SU-DHL-6 (cell line): ENCODE results near the gene WWC1.

Experiments used
- H2AFZ ChIP-seq: fragments of 200-600 bp; sonication (generic); 2 replicates; pipeline ENCODE4 v1.6.1; 2014; ENCODE audit warnings: low read depth, mild to moderate bottlenecking, moderate library complexity, mixed read lengths, antibody characterized with exemption, low read length; ENCODE audit not compliant: severe bottlenecking
- H3F3A ChIP-seq: fragments of 200-600 bp; shearing (Covaris generic); 2 replicates; pipeline ENCODE4 v1.6.0; 2016; ENCODE audit warnings: antibody characterized with exemption, mild to moderate bottlenecking; ENCODE audit not compliant: insufficient read depth
- H3K27ac ChIP-seq: fragments of 200-600 bp; sonication (generic); 2 replicates; pipeline ENCODE4 v1.5.1; 2016; ENCODE audit warnings: low read depth, mild to moderate bottlenecking, low read length, moderate library complexity, mixed read lengths
- H3K27me3 ChIP-seq: fragments of 200-600 bp; sonication (generic), shearing (Covaris generic); 2 replicates; pipeline ENCODE4 v1.6.0; 2014; ENCODE audit warnings: mild to moderate bottlenecking, low read length
- H3K36me3 ChIP-seq: fragments of 200-600 bp; sonication (generic); 2 replicates; pipeline ENCODE4 v1.6.1; 2014; ENCODE audit warnings: mild to moderate bottlenecking, low read length, mixed read lengths
- H3K4me2 ChIP-seq: fragments of 300-600, 200-600 bp; shearing (Covaris generic), sonication (generic); 2 replicates; pipeline ENCODE4 v1.6.0; 2014; ENCODE audit warnings: low read length, low read depth, mild to moderate bottlenecking; ENCODE audit not compliant: poor library complexity, severe bottlenecking
- H3K4me3 ChIP-seq: fragments of 200-600 bp; sonication (generic); 2 replicates; pipeline ENCODE4 v1.5.1; 2014; ENCODE audit warnings: antibody characterized with exemption, low read length, mild to moderate bottlenecking, mixed read lengths; ENCODE audit not compliant: insufficient read depth, poor library complexity, severe bottlenecking
- H3K79me2 ChIP-seq: fragments of 200-600 bp; sonication (generic); 2 replicates; pipeline ENCODE4 v1.6.1; 2014; ENCODE audit warnings: mild to moderate bottlenecking, low read length, moderate library complexity; ENCODE audit not compliant: insufficient read depth
- H3K9ac ChIP-seq: fragments of 200-600 bp; sonication (generic); 2 replicates; pipeline ENCODE4 v1.7.0; 2014; ENCODE audit warnings: mild to moderate bottlenecking, low read length
- H3K9me2 ChIP-seq: fragments of 200-600 bp; sonication (generic); replicated peaks from 2 replicates; pipeline ENCODE4 v1.6.1; 2014; ENCODE audit warnings: low read length; ENCODE audit not compliant: insufficient read depth
- H3K9me3 ChIP-seq: fragments of 200-600 bp; sonication (generic); 2 replicates; pipeline ENCODE4 v1.6.1; 2014; ENCODE audit warnings: low read length, mixed read lengths; ENCODE audit not compliant: insufficient read depth
- H4K20me1 ChIP-seq: fragments of 200-600 bp; sonication (generic); 2 replicates; pipeline ENCODE4 v1.6.1; 2014; ENCODE audit warnings: low read depth, mild to moderate bottlenecking, antibody characterized with exemption, low read length, moderate library complexity, mixed read lengths
- EZH2phosphoT487 ChIP-seq: fragments of 200-600 bp; sonication (generic), shearing (Covaris generic); conservative IDR thresholded peaks from 2 replicates; pipeline ENCODE4 v1.6.1; 2018; ENCODE audit warnings: mild to moderate bottlenecking, antibody characterized with exemption, low read length, moderate library complexity, mixed read lengths
- TF ChIP-seq, protein P1 (sequence below): fragments of 200-600 bp; sonication (generic); IDR thresholded peaks from one replicate; pipeline ENCODE4 v1.5.1; 2017; ENCODE audit warnings: antibody characterized with exemption, mild to moderate bottlenecking, low read length, moderate library complexity; ENCODE audit not compliant: insufficient read depth, poor library complexity, severe bottlenecking

The WWC1 gene

GRCh38 chr5:168262042-168262743 is 29.3 kb upstream of the WWC1 start:
- H3K27me3 ChIP-seq: no peaks in the 10 kb centered on the region
- H3K9me3 ChIP-seq: no peaks in the 10 kb centered on the region
- no peak overlapping the region for H2AFZ ChIP-seq
- no peaks in the 10 kb centered on the region for H3K9me2 ChIP-seq
- no peaks in the 10 kb centered on the region for H3K36me3 ChIP-seq
- H3F3A ChIP-seq: no peaks in the 10 kb centered on the region
- H3K27ac ChIP-seq: no peak overlapping the region
- no peak for TF ChIP-seq EZH2phosphoT487
- TF ChIP-seq, protein P1, sequence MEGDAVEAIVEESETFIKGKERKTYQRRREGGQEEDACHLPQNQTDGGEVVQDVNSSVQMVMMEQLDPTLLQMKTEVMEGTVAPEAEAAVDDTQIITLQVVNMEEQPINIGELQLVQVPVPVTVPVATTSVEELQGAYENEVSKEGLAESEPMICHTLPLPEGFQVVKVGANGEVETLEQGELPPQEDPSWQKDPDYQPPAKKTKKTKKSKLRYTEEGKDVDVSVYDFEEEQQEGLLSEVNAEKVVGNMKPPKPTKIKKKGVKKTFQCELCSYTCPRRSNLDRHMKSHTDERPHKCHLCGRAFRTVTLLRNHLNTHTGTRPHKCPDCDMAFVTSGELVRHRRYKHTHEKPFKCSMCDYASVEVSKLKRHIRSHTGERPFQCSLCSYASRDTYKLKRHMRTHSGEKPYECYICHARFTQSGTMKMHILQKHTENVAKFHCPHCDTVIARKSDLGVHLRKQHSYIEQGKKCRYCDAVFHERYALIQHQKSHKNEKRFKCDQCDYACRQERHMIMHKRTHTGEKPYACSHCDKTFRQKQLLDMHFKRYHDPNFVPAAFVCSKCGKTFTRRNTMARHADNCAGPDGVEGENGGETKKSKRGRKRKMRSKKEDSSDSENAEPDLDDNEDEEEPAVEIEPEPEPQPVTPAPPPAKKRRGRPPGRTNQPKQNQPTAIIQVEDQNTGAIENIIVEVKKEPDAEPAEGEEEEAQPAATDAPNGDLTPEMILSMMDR: no peak
- H3K4me2 ChIP-seq: no peak overlapping the region
- H3K9ac ChIP-seq: no peak overlapping the region
- no peaks in the 10 kb centered on the region for H4K20me1 ChIP-seq
- H3K79me2 ChIP-seq: no peaks in the 10 kb centered on the region
- H3K4me3 ChIP-seq: no peak overlapping the region

- no peaks in the 10 kb centered on the region for H3K36me3 ChIP-seq
- no peak overlapping the region for H3K4me2 ChIP-seq
- H3K79me2 ChIP-seq: no peaks in the 10 kb centered on the region
- H3K9me3 ChIP-seq: no peaks in the 10 kb centered on the region
- no peak overlapping the region for H3K9ac ChIP-seq
- H3K27ac ChIP-seq: no peak overlapping the region
- no peaks in the 10 kb centered on the region for H4K20me1 ChIP-seq
- no peaks in the 10 kb centered on the region for H3K9me2 ChIP-seq
- no peak overlapping the region for H2AFZ ChIP-seq
- no peaks in the 10 kb centered on the region for H3F3A ChIP-seq
- H3K4me3 ChIP-seq: no peak overlapping the region
- no peaks in the 10 kb centered on the region for H3K27me3 ChIP-seq
- no peak for TF ChIP-seq EZH2phosphoT487
- TF ChIP-seq, protein P1: no peak
Measured at GRCh38 chr5:168263121-168263520, 28.3 kb upstream of the WWC1 start.

DNA sequence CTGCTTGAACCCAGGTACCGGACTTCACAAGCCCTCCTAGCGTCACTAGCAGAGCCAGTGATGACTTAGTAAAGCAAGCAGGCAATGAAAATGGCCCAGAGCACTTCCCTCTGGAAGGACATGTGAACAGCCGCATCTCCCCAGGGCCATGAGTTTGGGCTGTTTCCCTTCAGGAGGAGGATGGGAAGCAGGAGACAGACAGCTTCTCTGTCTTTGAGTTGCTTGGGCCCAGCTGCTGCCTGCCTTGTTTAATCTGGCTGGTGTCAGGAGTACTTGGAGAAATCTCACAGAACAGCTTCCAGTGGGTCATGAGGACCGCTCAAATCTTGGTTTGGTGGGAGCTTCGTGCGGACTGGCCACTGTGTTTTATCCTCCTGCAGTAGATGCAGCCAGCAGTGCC is 25.4 kb upstream of the WWC1 start:
- no peaks in the 10 kb centered on the region for H3K36me3 ChIP-seq
- H2AFZ ChIP-seq: no peak overlapping the region
- no peaks in the 10 kb centered on the region for H3K9me3 ChIP-seq
- no peak overlapping the region for H3K9ac ChIP-seq
- H3K79me2 ChIP-seq: no peaks in the 10 kb centered on the region
- no peak overlapping the region for H3K4me2 ChIP-seq
- H3K9me2 ChIP-seq: no peaks in the 10 kb centered on the region
- H3K4me3 ChIP-seq: no peak overlapping the region
- H3K27me3 ChIP-seq: no peaks in the 10 kb centered on the region; the same call in 1 of the 2 replicates
- H3F3A ChIP-seq: no peaks in the 10 kb centered on the region
- H4K20me1 ChIP-seq: no peaks in the 10 kb centered on the region
- no peak for TF ChIP-seq EZH2phosphoT487
- TF ChIP-seq, protein P1: no peak
- no peak overlapping the region for H3K27ac ChIP-seq
